DND-41 (cell line): Measurements from ENCODE around the gene CABYR.

ENCODE experiments used
- ATAC-seq: fragments of 200-7000 bp; cut with Tn5 transposase; 3 replicates; pipeline ENCODE4 v1.9.1; 2021; ENCODE audit warnings: low read depth; ENCODE audit not compliant: insufficient read depth
- DNase-seq: peaks from one replicate; pipeline ENCODE4 v3.0.0-alpha.2; 2020
- H2AFZ ChIP-seq: 2 replicates; pipeline ENCODE4 v1.6.0; 2012; ENCODE audit warnings: low read depth, low read length
- H3K27ac ChIP-seq: 2 replicates; pipeline ENCODE4 v1.5.1; 2012; ENCODE audit warnings: low read length, inconsistent platforms
- H3K27me3 ChIP-seq: fragments of 200-600 bp; sonication (generic); 2 replicates; pipeline ENCODE4 v1.6.0; 2012; ENCODE audit warnings: low read length, mild to moderate bottlenecking, inconsistent platforms; ENCODE audit not compliant: insufficient read depth, poor library complexity
- H3K36me3 ChIP-seq: 2 replicates; pipeline ENCODE4 v1.5.1; 2012; ENCODE audit warnings: low read length, inconsistent platforms; ENCODE audit not compliant: insufficient read depth
- H3K4me1 ChIP-seq: 2 replicates; pipeline ENCODE4 v1.5.1; 2012; ENCODE audit warnings: mild to moderate bottlenecking, low read length; ENCODE audit not compliant: insufficient read depth
- H3K4me2 ChIP-seq: 2 replicates; pipeline ENCODE4 v1.6.0; 2012; ENCODE audit warnings: mild to moderate bottlenecking, moderate library complexity, low read length, inconsistent platforms; ENCODE audit not compliant: insufficient read depth
- H3K4me3 ChIP-seq, 2 experiments: fragments of 200-600 bp in 1 of 2; shearing (Covaris generic) in 1 of 2; 2 replicates each; pipeline ENCODE4 v1.5.1; 2012 to 2016; ENCODE audit warnings: inconsistent platforms in 2 of 2, low read length in 2 of 2, mild to moderate bottlenecking in 2 of 2, low read depth in 1 of 2, moderate library complexity in 1 of 2
- H3K79me2 ChIP-seq: 2 replicates; pipeline ENCODE4 v1.6.0; 2012; ENCODE audit warnings: low read length, inconsistent platforms; ENCODE audit not compliant: insufficient read depth
- H3K9ac ChIP-seq: 2 replicates; pipeline ENCODE4 v1.6.0; 2012; ENCODE audit warnings: low read depth, mild to moderate bottlenecking, inconsistent platforms, low read length, moderate library complexity
- H3K9me3 ChIP-seq: 2 replicates; pipeline ENCODE4 v1.5.1; 2012; ENCODE audit warnings: low read length, moderate library complexity, mild to moderate bottlenecking, inconsistent platforms; ENCODE audit not compliant: insufficient read depth, severe bottlenecking
- H4K20me1 ChIP-seq: 2 replicates; pipeline ENCODE4 v1.6.0; 2012; ENCODE audit warnings: low read length; ENCODE audit not compliant: insufficient read depth
- EZH2 ChIP-seq: IDR thresholded peaks from 3 replicates; pipeline ENCODE4 v1.6.1; 2012; ENCODE audit warnings: borderline replicate concordance, low read depth, mild to moderate bottlenecking, moderate library complexity, low read length, inconsistent platforms; ENCODE audit not compliant: severe bottlenecking
- TF ChIP-seq, protein P1 (sequence below): IDR thresholded peaks from 2 replicates; pipeline ENCODE4 v1.5.1; 2012; ENCODE audit warnings: borderline replicate concordance, low read length, moderate library complexity, mild to moderate bottlenecking; ENCODE audit not compliant: poor library complexity, severe bottlenecking; ENCODE audit errors: extremely low read depth

Gene CABYR

GRCh38 chr18:24120676-24121075 is 18.2 kb upstream of the CABYR start:
- Histone ChIP-seq H3K9ac (no peak overlapping the region), H3K79me2 (no peaks in the 10 kb centered on the region), H3K4me3 (no peak overlapping the region), H3K4me1 (no peaks in the 10 kb centered on the region), H2AFZ (no peak overlapping the region), H3K27ac (no peak overlapping the region), H3K4me2 (no peak overlapping the region), H3K9me3 (no peaks in the 10 kb centered on the region), H3K27me3 (no peaks in the 10 kb centered on the region), H4K20me1 (0 out of 2 replicates have a peak, but pooled peaks cover 4% of the 10 kb centered on the region), H3K36me3 (peaks cover 45% of the 10 kb centered on the region)
- ATAC-seq (no peak), DNase-seq (no peak)
- no peak for TF ChIP-seq EZH2
- TF ChIP-seq, protein P1, sequence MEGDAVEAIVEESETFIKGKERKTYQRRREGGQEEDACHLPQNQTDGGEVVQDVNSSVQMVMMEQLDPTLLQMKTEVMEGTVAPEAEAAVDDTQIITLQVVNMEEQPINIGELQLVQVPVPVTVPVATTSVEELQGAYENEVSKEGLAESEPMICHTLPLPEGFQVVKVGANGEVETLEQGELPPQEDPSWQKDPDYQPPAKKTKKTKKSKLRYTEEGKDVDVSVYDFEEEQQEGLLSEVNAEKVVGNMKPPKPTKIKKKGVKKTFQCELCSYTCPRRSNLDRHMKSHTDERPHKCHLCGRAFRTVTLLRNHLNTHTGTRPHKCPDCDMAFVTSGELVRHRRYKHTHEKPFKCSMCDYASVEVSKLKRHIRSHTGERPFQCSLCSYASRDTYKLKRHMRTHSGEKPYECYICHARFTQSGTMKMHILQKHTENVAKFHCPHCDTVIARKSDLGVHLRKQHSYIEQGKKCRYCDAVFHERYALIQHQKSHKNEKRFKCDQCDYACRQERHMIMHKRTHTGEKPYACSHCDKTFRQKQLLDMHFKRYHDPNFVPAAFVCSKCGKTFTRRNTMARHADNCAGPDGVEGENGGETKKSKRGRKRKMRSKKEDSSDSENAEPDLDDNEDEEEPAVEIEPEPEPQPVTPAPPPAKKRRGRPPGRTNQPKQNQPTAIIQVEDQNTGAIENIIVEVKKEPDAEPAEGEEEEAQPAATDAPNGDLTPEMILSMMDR = no peak

DNA sequence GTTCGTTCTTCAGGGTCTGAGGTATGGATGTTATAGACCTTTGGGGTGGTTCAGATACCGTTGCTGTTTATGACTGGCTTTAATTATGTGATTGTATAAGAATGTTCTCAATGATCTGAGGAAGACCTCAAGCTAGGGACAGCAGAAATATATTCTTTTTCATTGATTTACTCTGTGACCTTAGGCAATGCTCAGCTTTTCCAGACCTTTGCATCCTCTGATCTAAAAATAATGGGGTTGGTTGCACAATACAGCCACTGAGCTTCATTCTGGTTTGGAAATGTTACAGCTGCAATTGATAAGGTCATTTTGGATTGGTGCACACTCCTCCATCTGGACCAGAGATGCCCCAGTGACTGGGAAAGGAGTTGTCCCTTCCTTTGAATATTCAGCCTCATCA is 17.2 kb upstream of the CABYR start:
- Histone ChIP-seq H3K4me1 (no peaks in the 10 kb centered on the region), H4K20me1 (0 out of 2 replicates have a peak, but pooled peaks cover 4% of the 10 kb centered on the region), H2AFZ (no peak overlapping the region), H3K9ac (no peak overlapping the region), H3K27ac (no peak overlapping the region), H3K4me2 (no peak overlapping the region), H3K79me2 (no peaks in the 10 kb centered on the region), H3K4me3 (no peak overlapping the region), H3K27me3 (no peaks in the 10 kb centered on the region), H3K36me3 (peaks cover 38% of the 10 kb centered on the region), H3K9me3 (no peaks in the 10 kb centered on the region)
- TF ChIP-seq EZH2 = no peak
- TF ChIP-seq, protein P1 = no peak
- ATAC-seq = no peak
- no peak for DNase-seq

DNA sequence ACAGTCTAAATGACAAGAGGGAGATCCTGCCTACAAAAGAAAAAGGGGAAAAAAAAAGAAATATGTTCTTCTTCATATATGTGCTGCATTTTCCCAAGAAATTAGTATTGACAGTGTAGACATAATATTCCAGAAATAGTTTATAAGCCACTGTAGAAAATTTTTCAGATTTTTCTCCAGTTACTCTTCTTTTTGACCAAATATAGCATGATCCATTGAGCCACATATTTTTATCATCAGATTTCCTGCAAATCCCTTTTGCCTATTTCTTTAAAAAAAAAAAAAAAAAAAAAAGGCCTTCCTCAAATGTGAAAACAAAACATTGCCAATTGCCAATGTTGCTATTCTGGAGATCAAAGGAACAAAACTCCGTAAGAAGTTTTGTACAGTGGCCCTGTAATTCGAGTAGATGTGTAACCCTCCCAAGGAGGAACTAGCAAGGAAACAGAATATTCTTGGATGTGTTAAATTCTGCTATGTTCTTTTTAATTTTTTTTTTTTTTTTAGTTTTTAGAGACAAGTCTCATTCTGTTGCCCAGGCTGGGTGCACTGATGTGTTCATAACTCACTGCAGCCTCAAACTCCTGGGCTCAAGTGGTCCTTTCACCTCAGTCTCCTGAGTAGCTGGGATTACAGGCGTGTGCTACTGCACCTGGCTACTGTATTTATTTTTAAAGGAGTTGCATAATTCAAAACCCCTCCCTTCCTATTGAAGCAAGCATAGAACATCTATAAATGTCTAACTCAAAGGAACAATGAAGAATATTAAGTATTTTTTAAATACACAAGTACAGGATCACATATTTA is 12.5 kb upstream of the CABYR start:
- no peak overlapping the region for H3K27ac ChIP-seq
- no peaks in the 10 kb centered on the region for H3K27me3 ChIP-seq
- ATAC-seq = no peak
- H2AFZ ChIP-seq = no peak overlapping the region
- no peak overlapping the region for H3K9ac ChIP-seq
- no peaks in the 10 kb centered on the region for H3K4me1 ChIP-seq
- H3K79me2 ChIP-seq = no peaks in the 10 kb centered on the region
- 0 out of 2 replicates have a peak, but pooled peaks cover 4% of the 10 kb centered on the region for H4K20me1 ChIP-seq
- DNase-seq = no peak
- H3K4me2 ChIP-seq = no peak overlapping the region
- H3K4me3 ChIP-seq = no peak overlapping the region
- H3K9me3 ChIP-seq = no peaks in the 10 kb centered on the region
- peaks cover 31% of the 10 kb centered on the region for H3K36me3 ChIP-seq
- TF ChIP-seq EZH2 = no peak

DNA sequence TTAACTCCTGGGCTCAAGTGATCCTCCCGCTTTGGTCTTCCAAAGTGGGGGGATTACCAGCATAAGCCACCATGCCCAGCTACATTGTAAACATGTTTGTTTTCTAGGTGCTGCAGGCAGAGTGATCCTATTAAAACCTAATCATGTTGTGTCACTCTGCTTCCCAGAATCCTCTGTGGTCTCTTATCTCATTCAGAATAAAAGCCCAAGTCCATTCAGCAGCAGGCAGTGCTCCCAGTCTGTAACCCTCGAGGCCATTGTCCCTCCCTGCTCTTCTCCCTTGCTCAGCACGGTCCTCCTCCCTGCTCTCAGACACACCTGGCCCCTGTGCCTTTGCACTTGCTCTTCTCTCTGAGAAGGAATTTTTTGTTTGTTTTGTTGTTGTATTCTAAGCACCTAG is 11.1 kb upstream of the CABYR start:
- no peak for TF ChIP-seq EZH2
- TF ChIP-seq, protein P1 = no peak
- Histone ChIP-seq H3K36me3 (peaks cover 34% of the 10 kb centered on the region), H3K9me3 (no peaks in the 10 kb centered on the region)

More for the DNA sequence above, 11.1 kb upstream of the CABYR start:
- Histone ChIP-seq H3K4me2 (no peak overlapping the region), H3K79me2 (no peaks in the 10 kb centered on the region), H3K9ac (no peak overlapping the region), H3K27ac (no peak overlapping the region), H3K27me3 (no peaks in the 10 kb centered on the region), H3K4me3 (no peak overlapping the region), H3K4me1 (no peaks in the 10 kb centered on the region), H4K20me1 (0 out of 2 replicates have a peak, but pooled peaks cover 3% of the 10 kb centered on the region), H2AFZ (no peak overlapping the region)
- DNase-seq (no peak), ATAC-seq (no peak)
